Nephron (organoid): ENCODE measurements around the gene OR5M3.

Experiments used
- H3K27ac Mint-ChIP-seq, 3 experiments: 2 replicates each; pipeline ENCODE4 v1.8.0; 2020; ENCODE audit warnings: mixed read lengths in 3 of 3, mild to moderate bottlenecking in 2 of 3, moderate library complexity in 1 of 3
- H3K27me3 Mint-ChIP-seq: 2 replicates; pipeline ENCODE4 v1.8.0; 2021; ENCODE audit warnings: low read depth, mild to moderate bottlenecking, moderate library complexity, mixed read lengths
- H3K36me3 Mint-ChIP-seq: 2 replicates; pipeline ENCODE4 v1.8.0; 2020; ENCODE audit warnings: low read depth, mixed read lengths
- H3K4me1 Mint-ChIP-seq: 2 replicates; pipeline ENCODE4 v1.8.0; 2020; ENCODE audit warnings: mixed read lengths
- H3K4me3 Mint-ChIP-seq, 3 experiments: 2 replicates each; pipeline ENCODE4 v1.8.0; 2020; ENCODE audit warnings: mild to moderate bottlenecking in 3 of 3, mixed read lengths in 3 of 3, moderate library complexity in 2 of 3
- H3K9me3 Mint-ChIP-seq: 2 replicates; pipeline ENCODE4 v1.8.0; 2020; ENCODE audit warnings: mixed read lengths
- CTCF ChIP-seq, 3 experiments: fragments of 200-600 bp; sonication (generic); IDR thresholded peaks; one replicate each; pipeline ENCODE4 v1.5.0; 2021; ENCODE audit warnings: antibody characterized with exemption in 3 of 3; ENCODE audit not compliant: unreplicated experiment in 3 of 3

OR5M3 gene

GRCh38 chr11:56473252-56473651, at the start of gene OR5M3:
Gene OR5M3, minus strand, starts transcription at chr11:56473352. Its CDS starts 2,855 bp downstream, at chr11:56470497.
- Mint-ChIP-seq H3K36me3 (no peaks in the 10 kb centered on the region), H3K27me3 (no peaks in the 10 kb centered on the region), H3K4me1 (no peaks in the 10 kb centered on the region), H3K9me3 (no peaks in the 10 kb centered on the region), H3K27ac (no peak within 1 kb of the TSS), H3K4me3 (no peak within 1 kb of the TSS)
- TF ChIP-seq CTCF (IDR thresholded peaks at IDR 0.05; ENCODE audit: unreplicated experiment in 3 of 3): no peak

- H3K27ac Mint-ChIP-seq: no peak overlapping the region
- no peaks in the 10 kb centered on the region for H3K4me1 Mint-ChIP-seq
- H3K9me3 Mint-ChIP-seq: no peaks in the 10 kb centered on the region
- peak in 1 of 3 experiments; percentile 17 for TF ChIP-seq CTCF (IDR thresholded peaks at IDR 0.05; ENCODE audit: unreplicated experiment in 3 of 3)
- H3K4me3 Mint-ChIP-seq: no peak overlapping the region
- H3K36me3 Mint-ChIP-seq: no peaks in the 10 kb centered on the region
- H3K27me3 Mint-ChIP-seq: no peaks in the 10 kb centered on the region
These were observed 48.9 kb upstream of the OR5M3 start for GRCh38 chr11:56522008-56522407.

- Mint-ChIP-seq H3K27ac (no peak overlapping the region), H3K9me3 (no peaks in the 10 kb centered on the region), H3K36me3 (no peaks in the 10 kb centered on the region), H3K27me3 (peaks cover 3% of the 10 kb centered on the region), H3K4me3 (no peak overlapping the region), H3K4me1 (no peaks in the 10 kb centered on the region)
- no peak for TF ChIP-seq CTCF (IDR thresholded peaks at IDR 0.05; ENCODE audit: unreplicated experiment in 3 of 3)
These were observed 40.1 kb upstream of the OR5M3 start for GRCh38 chr11:56513280-56513679.

GRCh38 chr11:56509439-56509838, 36.3 kb upstream of the OR5M3 start:
- no peaks in the 10 kb centered on the region for H3K36me3 Mint-ChIP-seq
- no peak for TF ChIP-seq CTCF (IDR thresholded peaks at IDR 0.05; ENCODE audit: unreplicated experiment in 3 of 3)
- H3K27me3 Mint-ChIP-seq: peaks cover 3% of the 10 kb centered on the region
- no peaks in the 10 kb centered on the region for H3K9me3 Mint-ChIP-seq
- H3K4me1 Mint-ChIP-seq: no peaks in the 10 kb centered on the region
- H3K4me3 Mint-ChIP-seq: no peak overlapping the region
- H3K27ac Mint-ChIP-seq: no peak overlapping the region

GRCh38 chr11:56497010-56497409, 23.9 kb upstream of the OR5M3 start:
- H3K4me1 Mint-ChIP-seq: no peaks in the 10 kb centered on the region
- no peak for TF ChIP-seq CTCF (IDR thresholded peaks at IDR 0.05; ENCODE audit: unreplicated experiment in 3 of 3)
- H3K27me3 Mint-ChIP-seq: no peaks in the 10 kb centered on the region
- H3K9me3 Mint-ChIP-seq: peaks cover 3% of the 10 kb centered on the region
- H3K36me3 Mint-ChIP-seq: no peaks in the 10 kb centered on the region
- no peak overlapping the region for H3K27ac Mint-ChIP-seq
- no peak overlapping the region for H3K4me3 Mint-ChIP-seq

- no peak for TF ChIP-seq CTCF (IDR thresholded peaks at IDR 0.05; ENCODE audit: unreplicated experiment in 3 of 3)
- H3K4me3 Mint-ChIP-seq: no peak overlapping the region
- H3K9me3 Mint-ChIP-seq: peaks cover 3% of the 10 kb centered on the region
- no peaks in the 10 kb centered on the region for H3K27me3 Mint-ChIP-seq
- H3K36me3 Mint-ChIP-seq: no peaks in the 10 kb centered on the region
- no peak overlapping the region for H3K27ac Mint-ChIP-seq
- no peaks in the 10 kb centered on the region for H3K4me1 Mint-ChIP-seq
These were observed 22.0 kb upstream of the OR5M3 start for GRCh38 chr11:56495117-56495516.
